HepG2 (cell line): ENCODE results near the gene ATP8B1. TPM values are rescaled to one million over a fixed set of nuclear protein-coding genes. Genes with fewer than 3 reads are reported as not detected.

Source experiments
- ATAC-seq: fragments of 200-7000 bp; cut with Tn5 transposase; 3 replicates; pipeline ENCODE4 v1.9.1; 2020; ENCODE audit warnings: mild to moderate bottlenecking, moderate library complexity
- BruUV-seq: library from RNA; stranded (reverse); fragments of 400-500 nt; replicated peaks from 2 replicates; lab custom pipeline; 2021; lab: Mats Ljungman, UMichigan
- CTCF ChIA-PET: fragments of 300-600 bp; formaldehyde crosslinking; extraction: SDS; loops from one replicate; lab custom pipeline; 2021; ENCODE audit warnings: low total read pairs, inconsistent platforms, low intra/inter-chr PET ratio; lab: Yijun Ruan, JAX
- POLR2A ChIA-PET: fragments of 350-600 bp; sonication (Branson Sonifier 250); formaldehyde crosslinking; loops from one replicate; lab custom pipeline; 2020; ENCODE audit warnings: antibody characterized with exemption, inconsistent platforms; lab: Yijun Ruan, JAX
- DNase-seq: peaks from one replicate; pipeline ENCODE4 v3.0.0-alpha.2; 2015; ENCODE audit warnings: low spot score
- FAIRE-seq: peaks from 3 replicates; lab custom pipeline; 2011; peaks lifted over from hg19 to GRCh38; lab: Jason Lieb, UNC
- H2AFZ ChIP-seq: one replicate; pipeline ENCODE4 v1.6.1; 2011; ENCODE audit warnings: low read length, inconsistent platforms
- H3K27ac ChIP-seq: fragments of 300-600 bp; 3 replicates; pipeline ENCODE4 v1.8.0; 2011; ENCODE audit warnings: mixed run types, mild to moderate bottlenecking, mixed read lengths, low read length, inconsistent platforms; ENCODE audit not compliant: insufficient read depth; ENCODE audit errors: extremely low read length
- H3K27me3 ChIP-seq, 2 experiments: fragments of 200-600 bp in 1 of 2; 2 replicates in 1 of 2; 3 replicates in 1 of 2; pipeline versions ENCODE4 v1.6.0 to v1.8.0; 2011; ENCODE audit warnings: low read length in 2 of 2, mild to moderate bottlenecking in 2 of 2, moderate library complexity in 2 of 2, inconsistent platforms in 1 of 2; ENCODE audit not compliant: insufficient read depth in 2 of 2, control insufficient read depth in 1 of 2
- H3K36me3 ChIP-seq, 2 experiments: fragments of 200-600 bp in 1 of 2; replicated peaks in 1 of 2; 2 replicates in 1 of 2; 3 replicates in 1 of 2; pipeline versions ENCODE4 v1.5.1 to v1.8.0; 2011; ENCODE audit warnings: low read length in 2 of 2, inconsistent platforms in 1 of 2; ENCODE audit not compliant: insufficient read depth in 2 of 2, control insufficient read depth in 1 of 2
- H3K4me1 ChIP-seq: 2 replicates; pipeline ENCODE4 v1.5.1; 2012; ENCODE audit warnings: low read length, inconsistent platforms; ENCODE audit not compliant: insufficient read depth
- H3K4me2 ChIP-seq: 2 replicates; pipeline ENCODE4 v1.6.0; 2011; ENCODE audit warnings: low read depth, low read length, inconsistent platforms
- H3K4me3 ChIP-seq, 3 experiments: fragments of 200-600 bp in 1 of 3; sonication (generic), shearing (Covaris generic) in 1 of 3; replicated peaks in 1 of 3; 2 replicates each; pipeline ENCODE4 v1.5.1; 2011 to 2016; ENCODE audit warnings: low read length in 3 of 3, inconsistent platforms in 2 of 3, low read depth in 2 of 3, mild to moderate bottlenecking in 2 of 3, control low read depth in 1 of 3, mixed read lengths in 1 of 3; ENCODE audit not compliant: insufficient read depth in 1 of 3
- H3K79me2 ChIP-seq: one replicate; pipeline ENCODE4 v1.6.1; 2011; ENCODE audit warnings: low read length, inconsistent platforms; ENCODE audit not compliant: insufficient read depth
- H3K9ac ChIP-seq: 2 replicates; pipeline ENCODE4 v1.6.0; 2011; ENCODE audit warnings: mild to moderate bottlenecking, low read depth, low read length, inconsistent platforms; ENCODE audit not compliant: insufficient read depth
- H3K9me3 ChIP-seq: 2 replicates; pipeline ENCODE4 v1.5.1; 2012; ENCODE audit warnings: mild to moderate bottlenecking, low read length
- H4K20me1 ChIP-seq: 2 replicates; pipeline ENCODE4 v1.6.0; 2011; ENCODE audit warnings: inconsistent platforms, mild to moderate bottlenecking, low read length, moderate library complexity; ENCODE audit not compliant: insufficient read depth
- CEBPG ChIP-seq: IDR thresholded peaks from 2 replicates; pipeline ENCODE4 v1.6.1; 2016
- KLF12 ChIP-seq: sonication (generic); formaldehyde crosslinking; IDR thresholded peaks from 2 replicates; pipeline ENCODE4 v1.4.0; 2020; ENCODE audit warnings: missing genetic modification reagents, borderline replicate concordance
- ZNF160 ChIP-seq: sonication (generic); formaldehyde crosslinking; IDR thresholded peaks from 2 replicates; pipeline ENCODE4 v1.8.0; 2022; ENCODE audit warnings: mild to moderate bottlenecking, inconsistent platforms, missing genetic modification reagents
- ZNF282 ChIP-seq: fragments of 450-650 bp; IDR thresholded peaks from 2 replicates; pipeline ENCODE4 v1.6.1; 2018; ENCODE audit not compliant: partially characterized antibody
- ZNF768 ChIP-seq: sonication (generic); formaldehyde crosslinking; IDR thresholded peaks from 2 replicates; pipeline ENCODE4 v1.4.0; 2020; ENCODE audit warnings: missing genetic modification reagents
- ZNF775 ChIP-seq: sonication (generic); formaldehyde crosslinking; IDR thresholded peaks from 2 replicates; pipeline ENCODE4 v1.4.0; 2020; ENCODE audit warnings: missing genetic modification reagents, mild to moderate bottlenecking, moderate library complexity, borderline replicate concordance
- in situ Hi-C: cut with HindIII; loops from 2 replicates; pipeline ENCODE4 v1.10.0; 2017; ENCODE audit warnings: low pct_unique_long_range_greater_than_20kb; ENCODE audit not compliant: extremely low pct_ligation_motif_present
- intact Hi-C: fragments of 100-400 bp; cut with micrococcal nuclease; formaldehyde crosslinking; loops from one replicate; pipeline ENCODE4 v1.10.0; 2022; ENCODE audit not compliant: unreplicated experiment
- polyA plus RNA-seq, 8 experiments: library from polyadenylated mRNA; depleted of rRNA in 3 of 8; stranded (reverse) in 7 of 8; unstranded in 1 of 8; fragments of >200 nt; fragmentation: Illumina TruSeq in 4 of 8; extraction: Trizol in 4 of 8; gene quantifications; 2 replicates each; pipeline versions ENCODE4 v1.2.1 to v1.2.3, GENCODE V29; 2011 to 2016; ENCODE audit warnings: low read depth in 4 of 8, missing spikeins in 1 of 8, mixed read lengths in 1 of 8; ENCODE audit not compliant: insufficient read depth in 1 of 8
- total RNA-seq, 5 experiments: library from RNA; depleted of rRNA; stranded (reverse); fragments of >200 nt; fragmentation: Illumina TruSeq; extraction: Trizol; gene quantifications; 2 replicates each; pipeline ENCODE4 v1.2.3, GENCODE V29; 2016; ENCODE audit warnings: low read depth in 1 of 5
- TF ChIP-seq, protein P1 (sequence below): sonication (generic); formaldehyde crosslinking; IDR thresholded peaks from 2 replicates; pipeline ENCODE4 v1.5.1; 2020; ENCODE audit warnings: mild to moderate bottlenecking, missing genetic modification reagents
- TF ChIP-seq, protein P2 (sequence below): sonication (generic); formaldehyde crosslinking; IDR thresholded peaks from 2 replicates; pipeline ENCODE4 v1.5.0; 2020; ENCODE audit warnings: mild to moderate bottlenecking, missing genetic modification reagents, borderline replicate concordance
- TF ChIP-seq, protein P3 (sequence below): sonication (generic); formaldehyde crosslinking; conservative IDR thresholded peaks from 2 replicates; pipeline ENCODE4 v1.8.0; 2022; ENCODE audit warnings: missing genetic modification reagents

ATP8B1 gene
- total and polyA plus RNA-seq, 2 of the 13 experiments (the other 11 are each of a cell fraction or from before 2014, with no cell fraction given), result 2.8 to 4.0 TPM

DNA sequence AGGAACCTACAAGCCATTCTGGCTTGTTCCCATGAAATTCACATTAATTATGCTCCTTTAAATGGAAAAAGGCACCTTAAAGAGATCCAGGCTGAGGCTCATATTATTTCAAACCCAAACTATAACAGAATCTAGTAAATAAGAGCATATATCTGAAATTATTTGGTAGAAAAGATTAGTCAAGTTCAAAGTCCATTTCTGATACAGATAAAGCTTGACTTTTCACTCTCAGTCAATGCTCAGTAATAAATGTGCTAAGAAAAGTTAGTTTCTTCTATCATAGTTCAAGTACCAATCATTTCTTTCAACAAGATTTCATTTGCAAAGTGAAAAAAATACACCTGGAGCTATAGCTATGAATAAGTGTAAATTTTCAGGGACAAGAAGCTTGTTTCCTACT is 119.6 kb downstream of the ATP8B1 start:
- H3K9me3 ChIP-seq, result no peaks in the 10 kb centered on the region
- TF ChIP-seq, protein P1, sequence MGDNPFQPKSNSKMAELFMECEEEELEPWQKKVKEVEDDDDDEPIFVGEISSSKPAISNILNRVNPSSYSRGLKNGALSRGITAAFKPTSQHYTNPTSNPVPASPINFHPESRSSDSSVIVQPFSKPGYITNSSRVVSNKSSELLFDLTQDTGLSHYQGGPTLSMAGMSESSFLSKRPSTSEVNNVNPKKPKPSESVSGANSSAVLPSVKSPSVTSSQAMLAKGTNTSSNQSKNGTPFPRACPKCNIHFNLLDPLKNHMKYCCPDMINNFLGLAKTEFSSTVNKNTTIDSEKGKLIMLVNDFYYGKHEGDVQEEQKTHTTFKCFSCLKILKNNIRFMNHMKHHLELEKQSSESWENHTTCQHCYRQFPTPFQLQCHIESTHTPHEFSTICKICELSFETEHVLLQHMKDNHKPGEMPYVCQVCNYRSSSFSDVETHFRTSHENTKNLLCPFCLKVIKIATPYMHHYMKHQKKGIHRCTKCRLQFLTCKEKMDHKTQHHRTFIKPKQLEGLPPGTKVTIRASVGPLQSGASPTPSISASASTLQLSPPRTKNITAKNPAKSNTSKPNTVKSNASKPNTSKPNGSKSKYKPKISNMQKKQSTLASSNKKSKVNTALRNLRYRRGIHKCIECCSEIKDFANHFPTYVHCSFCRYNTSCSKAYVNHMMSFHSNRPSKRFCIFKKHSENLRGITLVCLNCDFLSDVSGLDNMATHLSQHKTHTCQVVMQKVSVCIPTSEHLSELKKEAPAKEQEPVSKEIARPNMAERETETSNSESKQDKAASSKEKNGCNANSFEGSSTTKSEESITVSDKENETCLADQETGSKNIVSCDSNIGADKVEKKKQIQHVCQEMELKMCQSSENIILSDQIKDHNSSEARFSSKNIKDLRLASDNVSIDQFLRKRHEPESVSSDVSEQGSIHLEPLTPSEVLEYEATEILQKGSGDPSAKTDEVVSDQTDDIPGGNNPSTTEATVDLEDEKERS (CRISPR knock-in tag), result no peak
- TF ChIP-seq ZNF282 (no peak), CEBPG (CRISPR knock-in tag) (no peak), ZNF768 (CRISPR knock-in tag) (no peak), KLF12 (no peak), ZNF775 (no peak), ZNF160 (CRISPR knock-in tag) (no peak)
- TF ChIP-seq, protein P2, sequence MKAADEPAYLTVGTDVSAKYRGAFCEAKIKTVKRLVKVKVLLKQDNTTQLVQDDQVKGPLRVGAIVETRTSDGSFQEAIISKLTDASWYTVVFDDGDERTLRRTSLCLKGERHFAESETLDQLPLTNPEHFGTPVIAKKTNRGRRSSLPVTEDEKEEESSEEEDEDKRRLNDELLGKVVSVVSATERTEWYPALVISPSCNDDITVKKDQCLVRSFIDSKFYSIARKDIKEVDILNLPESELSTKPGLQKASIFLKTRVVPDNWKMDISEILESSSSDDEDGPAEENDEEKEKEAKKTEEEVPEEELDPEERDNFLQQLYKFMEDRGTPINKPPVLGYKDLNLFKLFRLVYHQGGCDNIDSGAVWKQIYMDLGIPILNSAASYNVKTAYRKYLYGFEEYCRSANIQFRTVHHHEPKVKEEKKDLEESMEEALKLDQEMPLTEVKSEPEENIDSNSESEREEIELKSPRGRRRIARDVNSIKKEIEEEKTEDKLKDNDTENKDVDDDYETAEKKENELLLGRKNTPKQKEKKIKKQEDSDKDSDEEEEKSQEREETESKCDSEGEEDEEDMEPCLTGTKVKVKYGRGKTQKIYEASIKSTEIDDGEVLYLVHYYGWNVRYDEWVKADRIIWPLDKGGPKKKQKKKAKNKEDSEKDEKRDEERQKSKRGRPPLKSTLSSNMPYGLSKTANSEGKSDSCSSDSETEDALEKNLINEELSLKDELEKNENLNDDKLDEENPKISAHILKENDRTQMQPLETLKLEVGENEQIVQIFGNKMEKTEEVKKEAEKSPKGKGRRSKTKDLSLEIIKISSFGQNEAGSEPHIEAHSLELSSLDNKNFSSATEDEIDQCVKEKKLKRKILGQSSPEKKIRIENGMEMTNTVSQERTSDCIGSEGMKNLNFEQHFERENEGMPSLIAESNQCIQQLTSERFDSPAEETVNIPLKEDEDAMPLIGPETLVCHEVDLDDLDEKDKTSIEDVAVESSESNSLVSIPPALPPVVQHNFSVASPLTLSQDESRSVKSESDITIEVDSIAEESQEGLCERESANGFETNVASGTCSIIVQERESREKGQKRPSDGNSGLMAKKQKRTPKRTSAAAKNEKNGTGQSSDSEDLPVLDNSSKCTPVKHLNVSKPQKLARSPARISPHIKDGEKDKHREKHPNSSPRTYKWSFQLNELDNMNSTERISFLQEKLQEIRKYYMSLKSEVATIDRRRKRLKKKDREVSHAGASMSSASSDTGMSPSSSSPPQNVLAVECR, result no peak
- TF ChIP-seq, protein P3, sequence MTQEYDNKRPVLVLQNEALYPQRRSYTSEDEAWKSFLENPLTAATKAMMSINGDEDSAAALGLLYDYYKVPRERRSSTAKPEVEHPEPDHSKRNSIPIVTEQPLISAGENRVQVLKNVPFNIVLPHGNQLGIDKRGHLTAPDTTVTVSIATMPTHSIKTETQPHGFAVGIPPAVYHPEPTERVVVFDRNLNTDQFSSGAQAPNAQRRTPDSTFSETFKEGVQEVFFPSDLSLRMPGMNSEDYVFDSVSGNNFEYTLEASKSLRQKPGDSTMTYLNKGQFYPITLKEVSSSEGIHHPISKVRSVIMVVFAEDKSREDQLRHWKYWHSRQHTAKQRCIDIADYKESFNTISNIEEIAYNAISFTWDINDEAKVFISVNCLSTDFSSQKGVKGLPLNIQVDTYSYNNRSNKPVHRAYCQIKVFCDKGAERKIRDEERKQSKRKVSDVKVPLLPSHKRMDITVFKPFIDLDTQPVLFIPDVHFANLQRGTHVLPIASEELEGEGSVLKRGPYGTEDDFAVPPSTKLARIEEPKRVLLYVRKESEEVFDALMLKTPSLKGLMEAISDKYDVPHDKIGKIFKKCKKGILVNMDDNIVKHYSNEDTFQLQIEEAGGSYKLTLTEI (CRISPR knock-in tag), result no peak
- in situ Hi-C loops, result no loop called here
- DNase-seq (no peak), ATAC-seq (no peak), FAIRE-seq (no peak)
- CTCF ChIA-PET, result no interaction called here
- no peak overlapping the region for H3K4me2 ChIP-seq
- POLR2A ChIA-PET, result no interaction called here
- H2AFZ ChIP-seq, result no peak overlapping the region
- intact Hi-C loops, result no loop called here
- 0 out of 5 replicates have a peak, but pooled peaks cover 0 to 4% of the 10 kb centered on the region in 2 experiments for H3K36me3 ChIP-seq
- no peaks in the 10 kb centered on the region for H3K79me2 ChIP-seq
- no peaks in the 10 kb centered on the region for H4K20me1 ChIP-seq
- H3K27ac ChIP-seq, result no peak overlapping the region
- H3K27me3 ChIP-seq, result no peaks in the 10 kb centered on the region
- no TSS peak for BruUV-seq
- peaks cover 6% of the 10 kb centered on the region; the same call in 1 of the 2 replicates for H3K4me1 ChIP-seq
- no peak overlapping the region for H3K9ac ChIP-seq
- no peak overlapping the region for H3K4me3 ChIP-seq
